ENCODE results near the gene UGT1A7.

Gene UGT1A7

GRCh38 chr2:233818639-233819621, 137.2 kb downstream of the UGT1A7 start:
- DNase-seq (ENCODE audit: low spot score), result no peak

GRCh38 chr2:233819884-233820773, 138.4 kb downstream of the UGT1A7 start:
- DNase-seq (ENCODE audit: low spot score), result no peak

DNA sequence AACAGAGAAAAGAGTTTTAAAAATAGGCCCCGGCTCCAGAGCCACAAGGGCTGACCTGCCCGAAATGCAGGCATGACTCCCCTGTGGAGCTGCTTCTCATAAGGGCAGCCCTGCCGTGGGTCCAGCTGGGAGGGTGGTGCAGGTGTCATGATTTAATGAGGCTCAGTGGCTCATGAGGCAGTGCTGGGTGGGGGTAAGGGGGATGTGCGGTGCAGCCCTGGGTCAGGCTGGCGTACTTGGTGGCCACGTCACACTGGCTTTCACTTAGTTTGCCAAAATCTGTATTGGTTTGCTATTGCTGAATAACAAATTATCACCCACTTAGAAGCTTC, 139.0 kb downstream of the UGT1A7 start:
- DNase-seq (ENCODE audit: low spot score), result no peak

DNA sequence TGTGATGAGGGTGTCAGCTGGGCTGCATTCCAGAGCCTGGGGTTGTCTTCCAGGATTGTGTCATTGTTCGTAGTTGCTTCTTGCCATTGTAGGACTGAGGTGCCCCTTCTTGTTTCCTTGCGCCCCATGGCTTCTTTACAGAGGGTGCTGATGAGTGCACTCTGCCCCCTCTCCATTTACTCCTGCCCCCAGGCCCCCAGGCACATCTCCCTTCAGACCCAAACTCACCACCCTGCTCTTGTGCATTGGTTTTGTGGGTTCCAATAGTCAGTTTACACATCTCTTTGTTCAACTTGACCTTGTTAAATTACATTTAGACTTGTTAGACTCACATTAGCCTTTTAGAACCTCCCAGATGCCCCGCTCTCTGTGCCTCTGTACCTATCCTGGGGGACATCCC, 139.5 kb downstream of the UGT1A7 start:
- DNase-seq (ENCODE audit: low spot score), result no peak

DNA sequence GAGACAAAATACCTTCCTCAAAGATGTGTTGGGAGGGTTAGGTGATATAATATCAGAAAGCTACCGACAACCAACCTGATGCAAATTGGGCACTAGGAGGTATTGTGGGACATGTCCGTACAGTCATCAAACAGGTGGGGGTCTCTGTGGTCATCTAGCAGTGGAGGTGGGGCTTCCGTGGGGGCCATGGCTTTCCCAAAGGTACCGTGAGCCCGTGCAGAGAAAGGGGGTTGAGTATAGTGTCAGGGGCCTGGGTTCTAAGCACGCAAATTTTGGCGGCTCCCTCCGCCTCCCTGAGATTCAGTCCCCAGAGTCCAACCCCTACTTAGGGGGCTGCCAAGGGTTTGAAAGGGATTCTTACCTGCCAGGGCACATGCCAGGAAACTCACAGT, 140.0 kb downstream of the UGT1A7 start:
- no peak for DNase-seq (ENCODE audit: low spot score)

DNA sequence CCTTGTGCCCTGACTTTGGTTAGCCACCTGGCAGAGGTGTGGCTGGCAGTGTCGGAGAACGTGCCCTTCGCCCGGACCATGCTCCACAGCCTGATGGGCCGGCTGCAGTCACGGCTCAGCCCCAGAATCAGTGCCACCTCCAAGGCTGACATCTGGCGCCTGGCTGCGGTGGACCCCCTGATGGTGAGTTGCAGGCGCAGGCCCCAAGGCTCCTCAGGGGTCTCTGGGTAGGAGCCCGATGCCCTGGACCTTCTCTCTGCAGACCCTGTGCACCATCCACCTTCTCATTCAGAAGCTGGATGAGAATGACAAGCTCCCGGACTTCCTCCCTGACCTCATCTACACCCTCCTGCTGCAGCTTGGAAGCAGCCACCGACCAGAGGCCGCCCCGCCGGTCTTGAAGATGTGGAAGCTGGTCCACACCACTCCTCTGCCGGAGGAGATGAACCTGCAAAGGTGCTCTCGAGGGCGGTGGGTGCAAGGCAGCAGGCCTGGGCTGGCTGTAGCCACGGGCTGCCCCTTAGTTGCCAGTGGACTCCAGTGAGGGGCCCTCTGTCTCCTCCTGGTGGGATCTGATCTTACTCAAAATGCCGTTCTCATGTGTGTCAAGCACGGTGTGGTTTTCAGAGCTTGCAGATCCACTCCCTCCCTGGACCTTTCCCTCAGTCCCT, 140.5 kb downstream of the UGT1A7 start:
- no peak for DNase-seq (ENCODE audit: low spot score)
